Activated T-helper 2 cell treated with anti-CD3 and anti-CD28 coated beads, Interferon-gamma antibody, Interleukin-2, Interleukin-4, amounts not matched to agents 10 μg/mL and 5 μg/mL and 100 μg/mL, durations not matched to agents 14 hours and 24 hours and 36 hours (primary cell): Measurements from ENCODE around the gene PLXNA3. TPM values are rescaled to one million over a fixed set of nuclear protein-coding genes. Genes with fewer than 3 reads are reported as not detected.

Experiments
- DNase-seq: peaks from one replicate; pipeline ENCODE4 v3.0.0; 2021; ENCODE audit warnings: low spot score
- H3K27ac Mint-ChIP-seq: one replicate; pipeline ENCODE4 v1.8.0; 2021; ENCODE audit warnings: mixed read lengths
- H3K27me3 Mint-ChIP-seq: one replicate; pipeline ENCODE4 v1.8.0; 2021; ENCODE audit warnings: low read depth, mixed read lengths
- H3K36me3 Mint-ChIP-seq: one replicate; pipeline ENCODE4 v1.8.0; 2021; ENCODE audit warnings: low read depth, mixed read lengths
- H3K4me1 Mint-ChIP-seq: one replicate; pipeline ENCODE4 v1.8.0; 2021; ENCODE audit warnings: low read depth, mixed read lengths
- H3K4me3 Mint-ChIP-seq: one replicate; pipeline ENCODE4 v1.8.0; 2021; ENCODE audit warnings: low read depth, mild to moderate bottlenecking, moderate library complexity, mixed read lengths
- H3K9me3 Mint-ChIP-seq: one replicate; pipeline ENCODE4 v1.8.0; 2021; ENCODE audit warnings: mixed read lengths
- intact Hi-C: fragments of 100-400 bp; cut with micrococcal nuclease; formaldehyde crosslinking; loops from one replicate; pipeline ENCODE4 v1.15.1; 2023
- total RNA-seq: library from RNA; stranded (reverse); gene quantifications from 2 replicates; pipeline ENCODE4 v1.2.3, GENCODE V29; 2022

The PLXNA3 gene
- total RNA-seq, 1 donor from 2014 or later, result 62.5 TPM

- H3K36me3 Mint-ChIP-seq, result peaks cover 36% of the 10 kb centered on the region
- intact Hi-C loops, result no loop called here
- H3K4me1 Mint-ChIP-seq, result peaks cover 5% of the 10 kb centered on the region
- no peak overlapping the region for H3K4me3 Mint-ChIP-seq
- no peak overlapping the region for H3K27ac Mint-ChIP-seq
- DNase-seq, result no peak
- no peaks in the 10 kb centered on the region for H3K9me3 Mint-ChIP-seq
- no peaks in the 10 kb centered on the region for H3K27me3 Mint-ChIP-seq
These were observed 49.7 kb downstream of the PLXNA3 start for GRCh38 chrX:154507673-154508383.

DNA sequence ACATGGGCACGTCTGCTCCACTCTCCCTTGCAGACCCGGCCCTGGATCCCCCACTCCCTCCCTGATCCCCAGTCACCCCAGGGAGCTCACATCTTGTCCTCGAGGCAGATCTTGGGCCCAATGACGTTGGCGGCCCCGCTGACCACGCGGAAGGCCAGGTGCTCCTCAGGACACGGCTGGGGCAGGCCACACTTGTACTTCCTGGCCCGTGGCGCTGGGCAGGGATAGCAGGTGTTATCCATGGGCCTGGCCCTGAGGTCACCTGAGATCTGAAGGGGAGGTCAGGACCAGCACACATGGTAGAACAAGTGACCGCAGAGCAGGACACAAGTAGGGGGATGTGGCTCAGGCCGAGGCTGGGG is 50.3 kb downstream of the PLXNA3 start:
- no peak overlapping the region for H3K4me3 Mint-ChIP-seq
- H3K27ac Mint-ChIP-seq, result no peak overlapping the region
- peaks cover 5% of the 10 kb centered on the region for H3K4me1 Mint-ChIP-seq
- intact Hi-C loops, result no loop called here
- H3K9me3 Mint-ChIP-seq, result no peaks in the 10 kb centered on the region
- no peaks in the 10 kb centered on the region for H3K27me3 Mint-ChIP-seq
- peaks cover 36% of the 10 kb centered on the region for H3K36me3 Mint-ChIP-seq
- DNase-seq, result no peak

DNA sequence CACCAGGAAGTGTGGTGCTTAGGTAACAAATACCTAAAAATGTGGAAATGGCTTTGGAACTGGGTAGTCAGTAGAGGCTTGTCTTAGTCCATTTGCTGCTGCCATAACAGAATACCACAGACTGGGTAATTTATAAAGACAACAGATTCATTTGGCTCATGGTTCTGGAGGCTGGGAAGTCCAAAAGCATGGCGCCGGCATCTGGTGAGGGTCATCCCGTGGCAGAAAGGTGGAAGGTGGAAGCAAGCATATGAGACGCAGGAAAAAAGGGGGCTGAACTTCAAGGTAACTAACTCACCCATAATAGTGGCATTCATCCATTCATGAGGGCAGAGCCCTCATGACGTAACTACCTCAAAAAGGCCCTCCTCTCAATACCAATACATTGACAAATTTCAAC is 51.4 kb downstream of the PLXNA3 start:
- no peak overlapping the region for H3K4me3 Mint-ChIP-seq
- peaks cover 42% of the 10 kb centered on the region for H3K36me3 Mint-ChIP-seq
- no peaks in the 10 kb centered on the region for H3K27me3 Mint-ChIP-seq
- no peaks in the 10 kb centered on the region for H3K9me3 Mint-ChIP-seq
- intact Hi-C loops, result no loop called here
- no peak overlapping the region for H3K27ac Mint-ChIP-seq
- DNase-seq, result no peak
- H3K4me1 Mint-ChIP-seq, result peaks cover 11% of the 10 kb centered on the region

- Mint-ChIP-seq H3K27ac (peak overlapping the region; percentile 55), H3K4me3 (no peak overlapping the region)
These were observed 53.7 kb downstream of the PLXNA3 start for GRCh38 chrX:154511761-154512160.

DNA sequence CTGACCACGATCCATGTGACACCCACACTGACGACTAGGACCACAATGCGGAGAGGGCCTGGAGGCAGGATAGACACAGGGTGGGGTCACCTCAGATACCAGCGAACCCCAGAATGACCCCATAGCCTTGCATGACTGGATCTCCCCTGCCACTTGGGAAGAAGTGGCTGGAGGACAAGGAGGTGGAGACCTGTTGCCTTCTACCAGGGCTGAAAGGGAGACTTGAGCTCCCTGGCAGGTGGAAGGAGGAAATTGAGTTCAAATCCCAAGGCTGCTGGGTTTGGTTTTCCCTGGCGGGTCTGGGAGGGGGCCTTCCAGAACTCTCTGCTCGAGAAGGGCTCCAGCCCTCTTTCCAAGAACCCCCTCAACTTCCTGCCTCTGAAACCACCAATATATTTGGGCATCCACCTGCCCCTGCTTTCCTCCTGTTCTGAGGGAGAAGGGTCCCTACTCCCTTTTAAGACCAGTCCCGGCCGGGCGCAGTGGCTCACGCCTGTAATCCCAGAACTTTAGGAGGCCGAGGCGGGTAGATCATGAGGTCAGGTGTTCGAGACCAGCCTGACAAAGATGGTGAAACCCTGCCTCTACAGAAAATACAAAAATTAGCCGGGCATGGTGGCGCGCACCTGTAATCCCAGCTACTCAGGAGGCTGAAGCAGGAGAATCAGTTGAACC is 54.9 kb downstream of the PLXNA3 start:
- Mint-ChIP-seq H3K9me3 (no peaks in the 10 kb centered on the region), H3K4me1 (peaks cover 17% of the 10 kb centered on the region), H3K27ac (no peak overlapping the region), H3K36me3 (peaks cover 28% of the 10 kb centered on the region), H3K27me3 (no peaks in the 10 kb centered on the region), H3K4me3 (no peak overlapping the region)
- intact Hi-C loops, result no loop called here
- no peak for DNase-seq

More at GRCh38 chrX:154511761-154512160, 53.7 kb downstream of the PLXNA3 start:
- DNase-seq, result no peak
- intact Hi-C loops, result no loop called here
- H3K4me1 Mint-ChIP-seq, result peaks cover 16% of the 10 kb centered on the region
- H3K9me3 Mint-ChIP-seq, result no peaks in the 10 kb centered on the region
- peaks cover 30% of the 10 kb centered on the region for H3K36me3 Mint-ChIP-seq
- H3K27me3 Mint-ChIP-seq, result no peaks in the 10 kb centered on the region

DNA sequence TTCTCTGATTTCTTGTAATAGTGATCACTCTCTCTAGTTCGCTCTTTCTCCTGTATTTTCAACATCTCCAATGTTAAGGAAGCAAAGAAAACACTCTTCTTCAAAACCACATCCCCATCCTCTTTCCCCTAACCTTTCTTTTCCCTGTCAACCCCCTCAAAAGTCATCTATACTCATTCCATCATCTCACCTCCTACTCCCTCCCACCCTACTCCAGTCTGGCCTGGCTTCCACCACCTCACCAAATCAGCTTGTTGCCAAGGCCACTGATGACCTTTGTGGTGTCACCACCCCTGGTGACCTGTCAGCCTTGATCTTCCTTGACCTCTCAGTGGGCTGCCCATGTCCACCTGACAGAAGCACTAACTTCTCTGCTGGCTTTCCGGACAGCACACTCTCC is 55.6 kb downstream of the PLXNA3 start:
- Mint-ChIP-seq H3K27me3 (no peaks in the 10 kb centered on the region), H3K4me1 (peaks cover 17% of the 10 kb centered on the region)
- DNase-seq, result no peak

GRCh38 chrX:154515090-154515965 is 57.2 kb downstream of the PLXNA3 start:
- H3K36me3 Mint-ChIP-seq, result peaks cover 12% of the 10 kb centered on the region

More for the DNA sequence above, 55.6 kb downstream of the PLXNA3 start:
- Mint-ChIP-seq H3K4me3 (peak overlapping the region; percentile 55), H3K9me3 (no peaks in the 10 kb centered on the region), H3K36me3 (peaks cover 25% of the 10 kb centered on the region), H3K27ac (peak overlapping the region; percentile 76)
- intact Hi-C loops, result no loop called here

DNA sequence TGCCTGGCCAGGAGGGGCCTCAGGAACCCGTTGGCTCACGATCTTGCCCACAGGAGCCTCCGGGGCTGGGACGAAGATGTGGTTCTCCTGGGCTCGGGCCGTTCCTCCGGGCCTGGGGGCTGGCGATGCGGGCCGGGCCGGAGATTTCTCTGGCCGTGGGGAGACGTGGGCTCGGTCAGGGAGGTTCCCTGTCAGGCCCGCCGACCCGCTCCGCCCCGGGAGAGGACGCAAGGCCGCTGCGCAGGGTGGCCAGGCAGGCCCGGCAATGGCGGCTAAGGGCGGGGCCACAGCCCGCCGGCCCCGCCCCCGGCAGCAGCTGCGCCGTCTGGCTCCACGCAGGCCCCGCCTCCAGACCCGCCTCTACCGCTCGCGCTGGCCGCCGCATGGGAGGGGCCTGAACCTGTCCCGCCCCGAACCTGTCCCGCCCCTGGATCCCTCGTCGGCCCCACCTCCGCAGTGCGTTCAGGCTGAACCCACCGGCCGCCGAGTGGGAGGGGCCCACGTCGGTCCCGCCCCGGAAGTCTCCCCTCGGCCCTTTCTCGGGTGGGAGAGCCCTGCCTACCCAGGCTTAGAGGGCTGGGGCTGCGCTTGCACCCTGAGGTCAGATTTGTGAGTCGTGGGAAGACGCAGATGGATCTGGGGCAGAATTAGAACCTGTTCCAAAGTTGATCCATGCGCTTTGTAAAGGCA is 58.0 kb downstream of the PLXNA3 start, which contains the start of gene FAM3A:
TSS of gene FAM3A (minus strand) at position 267 of the 690 bp plus-strand sequence. CDS start 460 bp downstream, outside the sequence.
- peaks cover 8% of the 10 kb centered on the region for H3K36me3 Mint-ChIP-seq
- H3K4me3 Mint-ChIP-seq, result peak within 1 kb of the TSS; percentile 85
- H3K27ac Mint-ChIP-seq, result peak within 1 kb of the TSS; percentile 86
- no peaks in the 10 kb centered on the region for H3K9me3 Mint-ChIP-seq
- peak; percentile 84 for DNase-seq
- intact Hi-C loops, result loop anchor here (1.0 to 5.0 kb wide), 2 partner anchors 25 to 39 kb away; partner anchors contain the start of gene LAGE3
- peaks cover 14% of the 10 kb centered on the region for H3K4me1 Mint-ChIP-seq
- no peaks in the 10 kb centered on the region for H3K27me3 Mint-ChIP-seq

More at GRCh38 chrX:154515090-154515965, 57.2 kb downstream of the PLXNA3 start:
- Mint-ChIP-seq H3K27ac (peak overlapping the region; percentile 70), H3K4me1 (peaks cover 17% of the 10 kb centered on the region), H3K4me3 (peak overlapping the region; percentile 84), H3K9me3 (no peaks in the 10 kb centered on the region), H3K27me3 (no peaks in the 10 kb centered on the region)
- peak; percentile 10 for DNase-seq
- intact Hi-C loops, result loop anchor here (1.0 to 5.0 kb wide), 2 partner anchors 24 to 38 kb away; partner anchors contain the start of gene LAGE3

- DNase-seq, result no peak
- peak overlapping the region; percentile 86 for H3K27ac Mint-ChIP-seq
- peaks cover 6% of the 10 kb centered on the region for H3K36me3 Mint-ChIP-seq
- H3K27me3 Mint-ChIP-seq, result no peaks in the 10 kb centered on the region
- H3K4me1 Mint-ChIP-seq, result peaks cover 13% of the 10 kb centered on the region
- no peaks in the 10 kb centered on the region for H3K9me3 Mint-ChIP-seq
- peak overlapping the region; percentile 85 for H3K4me3 Mint-ChIP-seq
- intact Hi-C loops, result loop anchor here (5.0 kb wide), 1 partner anchor 39 kb away; the partner anchor contains the start of gene LAGE3
These were observed 58.6 kb downstream of the PLXNA3 start for GRCh38 chrX:154516656-154517100.

DNA sequence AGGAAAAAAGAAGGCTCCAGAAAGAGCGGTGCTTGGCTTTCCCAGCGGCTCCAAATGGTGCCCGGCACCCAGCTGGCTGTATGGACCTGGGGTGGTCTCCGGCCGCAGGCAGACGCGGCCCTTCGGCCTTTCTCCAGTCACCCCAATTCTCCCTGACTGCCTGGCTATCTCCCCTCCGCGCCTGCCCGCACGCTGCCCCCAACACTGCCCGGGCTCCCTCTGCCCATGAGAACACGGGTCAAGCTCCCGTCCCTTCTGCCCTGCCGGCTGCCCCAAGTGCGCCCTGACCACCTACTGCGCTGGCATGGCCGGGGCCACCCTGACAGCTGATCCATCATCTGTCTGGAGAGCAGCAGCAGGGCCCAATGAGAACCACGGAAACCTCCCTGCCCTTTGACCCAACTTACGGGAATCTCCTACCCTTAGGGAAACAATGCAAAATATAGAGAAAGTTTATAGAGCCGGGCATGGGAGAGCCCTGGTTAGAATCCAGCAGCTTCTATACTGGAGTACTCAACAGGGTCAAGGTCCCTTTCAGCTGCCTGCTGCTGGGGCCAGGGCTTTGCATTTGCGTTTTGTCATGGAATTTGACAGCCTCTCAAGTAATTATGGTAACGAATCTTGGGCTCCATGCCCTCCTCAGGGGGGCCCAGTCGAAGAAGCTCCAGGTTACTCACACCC is 59.2 kb downstream of the PLXNA3 start:
- H3K4me3 Mint-ChIP-seq, result peak overlapping the region; percentile 17
- H3K27ac Mint-ChIP-seq, result no peak overlapping the region
- intact Hi-C loops, result loop anchor here (5.0 kb wide), 1 partner anchor 40 kb away; the partner anchor contains the start of gene LAGE3
- DNase-seq, result no peak
- H3K9me3 Mint-ChIP-seq, result no peaks in the 10 kb centered on the region
- H3K4me1 Mint-ChIP-seq, result peaks cover 13% of the 10 kb centered on the region
- H3K36me3 Mint-ChIP-seq, result peaks cover 6% of the 10 kb centered on the region
- no peaks in the 10 kb centered on the region for H3K27me3 Mint-ChIP-seq

DNA sequence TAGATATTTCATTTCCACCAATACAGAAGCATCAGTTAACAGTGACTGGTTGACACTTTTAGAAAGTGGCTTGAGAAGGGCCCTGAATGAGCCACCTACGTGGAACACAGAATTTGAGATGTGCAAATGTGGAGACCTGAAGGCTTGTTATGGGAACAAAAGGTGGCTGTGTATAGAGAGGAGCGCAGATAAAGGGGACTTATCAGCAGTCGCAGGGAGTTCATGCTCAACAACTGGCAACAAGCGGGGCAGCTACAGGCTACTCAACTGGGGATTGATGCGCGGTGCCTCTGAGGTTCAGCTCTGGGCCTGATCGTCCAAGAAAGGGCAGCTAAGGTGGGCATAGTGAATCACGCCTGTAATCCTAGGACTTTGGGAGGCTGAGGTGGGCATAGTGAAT is 61.3 kb downstream of the PLXNA3 start:
- DNase-seq, result no peak
- H3K27ac Mint-ChIP-seq, result no peak overlapping the region
- H3K4me3 Mint-ChIP-seq, result no peak overlapping the region
- H3K4me1 Mint-ChIP-seq, result peaks cover 6% of the 10 kb centered on the region
- intact Hi-C loops, result loop anchor here (5.0 kb wide), 1 partner anchor 42 kb away; the partner anchor contains the start of gene LAGE3
- no peaks in the 10 kb centered on the region for H3K27me3 Mint-ChIP-seq
- no peaks in the 10 kb centered on the region for H3K9me3 Mint-ChIP-seq
- no peaks in the 10 kb centered on the region for H3K36me3 Mint-ChIP-seq
